Ramos (cell line): Measurements from ENCODE around the gene OSBPL8.

Experiments
- in situ Hi-C: fragments of 300-500 bp; cut with MboI; formaldehyde crosslinking; loops from one replicate; pipeline ENCODE4 v1.14.3; 2022; ENCODE audit warnings: low sequenced_read_pairs; ENCODE audit not compliant: unreplicated experiment

Gene OSBPL8

DNA sequence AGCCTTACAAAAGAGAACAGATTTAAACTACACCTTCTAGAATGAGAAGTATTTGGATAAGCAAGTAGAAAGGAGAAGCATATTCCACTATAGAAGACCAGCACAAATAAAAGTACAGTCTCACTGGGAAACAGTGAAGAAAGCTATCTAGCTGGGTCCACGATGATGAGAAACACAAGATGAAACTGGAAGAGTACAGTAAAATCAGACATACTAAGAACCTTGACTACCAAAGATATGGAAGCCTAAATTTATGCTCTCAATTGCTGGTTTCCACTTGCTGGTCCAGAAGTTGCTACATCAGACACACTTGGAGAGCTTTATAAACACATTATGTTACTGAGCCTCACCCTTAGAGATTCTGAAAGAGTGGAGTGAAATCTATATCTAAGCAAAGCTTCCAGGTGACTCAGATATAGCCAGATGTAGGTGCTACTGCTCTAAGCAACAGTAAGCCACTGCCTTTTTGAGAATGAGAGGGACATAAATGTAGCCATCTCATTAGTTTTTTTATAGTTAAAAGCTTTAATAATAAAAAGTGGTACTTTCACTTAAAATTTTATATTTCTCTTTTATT is 115.1 kb downstream of the OSBPL8 start:
- in situ Hi-C loops = no loop called here

DNA sequence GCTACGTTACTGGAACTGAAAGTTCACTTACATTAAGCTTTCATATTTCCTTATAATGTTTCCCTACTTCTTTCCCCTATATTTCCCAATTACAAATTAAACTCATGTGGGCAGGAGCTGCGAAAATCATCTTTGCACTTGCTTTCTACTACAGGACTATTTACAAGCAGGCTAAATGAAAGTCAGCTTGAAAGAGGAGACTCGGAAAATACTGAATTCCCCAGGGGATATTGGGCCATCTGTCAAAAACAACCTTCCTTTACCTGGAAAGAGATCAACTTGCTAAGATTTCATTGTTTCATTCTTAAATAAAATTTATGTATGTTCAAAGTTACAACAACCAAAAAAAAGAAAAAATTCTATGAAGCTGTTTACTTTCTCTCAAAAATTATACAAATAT is 118.6 kb downstream of the OSBPL8 start:
- in situ Hi-C loops = no loop called here

DNA sequence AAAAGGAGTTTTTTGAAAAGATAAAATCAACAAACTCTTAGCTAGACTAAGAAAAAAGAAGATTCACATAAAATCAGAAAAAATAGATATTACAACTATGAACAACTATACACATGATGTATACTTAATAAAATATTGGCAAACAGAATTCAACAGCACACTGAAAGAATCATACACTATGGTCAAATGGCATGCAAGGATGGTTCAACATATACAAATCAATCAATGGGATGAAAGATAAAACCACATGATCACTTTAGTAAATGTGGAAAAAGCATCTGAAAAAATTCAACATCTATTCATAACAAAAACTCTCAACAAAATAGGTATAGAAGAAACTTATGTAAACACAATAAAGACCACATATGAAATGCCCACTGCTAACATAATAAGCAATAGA is 126.8 kb downstream of the OSBPL8 start:
- in situ Hi-C loops = no loop called here

DNA sequence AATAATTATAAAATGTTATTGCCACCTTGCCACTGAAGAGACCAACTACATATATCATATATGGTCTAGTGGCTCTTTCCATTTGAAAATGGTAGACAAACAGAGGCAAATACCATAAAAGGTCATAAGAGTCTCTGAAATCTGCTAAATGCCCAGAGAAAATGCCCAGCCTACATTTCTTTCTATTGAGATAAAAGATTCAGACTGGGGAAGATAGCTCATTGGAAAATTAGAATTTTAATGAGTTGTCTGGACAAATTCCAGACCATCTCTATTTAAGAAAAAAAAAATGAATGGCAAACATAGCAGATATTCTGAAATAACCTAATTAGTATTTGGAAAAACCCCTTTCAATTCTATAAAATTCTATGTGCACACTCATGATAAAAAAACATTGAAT is 131.5 kb downstream of the OSBPL8 start:
- in situ Hi-C loops = no loop called here

DNA sequence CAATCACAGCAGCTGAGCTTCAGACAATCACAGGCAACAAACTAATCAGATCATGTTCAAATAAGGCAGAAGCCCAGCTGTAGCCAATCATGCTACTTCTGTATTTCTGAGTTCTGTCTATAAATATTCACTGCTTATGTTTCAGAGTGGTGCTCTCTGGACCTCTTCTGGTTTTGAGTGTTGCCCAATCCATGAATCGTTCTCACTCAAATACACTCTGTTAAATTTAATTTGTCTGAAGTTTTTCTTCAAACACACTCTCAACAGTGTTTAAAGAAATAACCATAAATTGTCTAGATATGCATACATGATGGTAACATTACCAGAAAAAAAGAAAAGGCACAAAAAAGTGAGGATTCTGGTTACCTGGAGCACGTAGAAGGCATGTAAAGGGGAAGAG is 133.4 kb downstream of the OSBPL8 start:
- in situ Hi-C loops = no loop called here

DNA sequence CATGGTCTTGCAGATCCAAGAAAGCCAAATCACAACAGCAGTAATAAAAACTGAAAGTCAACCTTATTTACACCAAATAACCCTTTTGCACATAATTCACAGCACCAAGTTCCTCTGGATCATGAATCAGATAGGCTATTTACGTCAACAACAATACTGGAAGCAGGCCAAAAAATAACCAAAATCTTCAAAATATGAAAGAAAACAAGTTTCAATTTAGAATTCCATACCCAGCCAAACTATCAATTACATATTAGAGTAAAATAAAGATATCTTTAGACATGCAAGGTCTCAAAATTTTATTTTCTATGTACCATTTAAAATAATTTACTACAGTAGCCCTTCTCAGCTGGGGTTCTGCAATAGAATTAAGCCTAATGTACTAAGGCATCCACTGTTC is 134.6 kb downstream of the OSBPL8 start:
- in situ Hi-C loops = no loop called here

DNA sequence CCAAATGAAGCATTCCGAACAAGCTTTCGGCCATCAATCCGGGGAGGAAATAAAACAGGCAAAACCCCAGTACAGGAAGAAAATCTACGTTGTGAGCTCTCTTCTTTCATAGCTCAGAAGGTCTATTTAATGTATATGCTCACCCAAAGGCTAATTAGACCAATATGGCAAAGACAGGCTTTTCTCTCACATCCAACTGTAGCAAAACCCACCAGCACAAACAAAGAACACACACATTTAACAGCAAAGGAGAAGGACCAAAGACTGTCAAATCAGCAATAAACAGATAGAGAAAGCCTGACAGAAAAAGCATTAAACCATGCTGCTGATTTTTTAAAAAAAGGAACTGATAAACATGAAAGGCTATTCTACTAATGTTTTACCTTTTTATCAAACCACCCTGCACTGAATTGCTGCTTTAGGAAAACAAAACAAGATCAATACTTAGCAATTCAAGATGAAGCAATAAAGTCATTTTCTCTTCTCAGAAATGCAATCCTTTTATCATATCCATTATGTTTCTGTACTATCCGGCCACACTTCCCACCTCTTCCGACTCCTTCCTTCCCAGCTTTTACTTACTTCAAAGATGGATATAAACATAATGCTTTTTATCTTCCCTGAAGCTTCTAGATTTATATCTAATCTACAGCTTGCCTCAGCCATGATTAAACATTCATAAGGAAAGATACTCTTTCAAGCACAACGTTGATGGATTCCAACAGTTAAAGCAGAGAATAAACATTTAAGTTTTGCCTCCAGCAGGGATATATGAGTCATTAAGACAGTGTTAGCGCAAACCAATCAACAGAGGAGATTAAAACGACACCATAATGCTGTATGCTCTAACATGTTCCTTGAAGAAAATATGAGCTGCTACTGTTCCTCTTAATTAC is 136.8 kb downstream of the OSBPL8 start:
- in situ Hi-C loops = no loop called here

DNA sequence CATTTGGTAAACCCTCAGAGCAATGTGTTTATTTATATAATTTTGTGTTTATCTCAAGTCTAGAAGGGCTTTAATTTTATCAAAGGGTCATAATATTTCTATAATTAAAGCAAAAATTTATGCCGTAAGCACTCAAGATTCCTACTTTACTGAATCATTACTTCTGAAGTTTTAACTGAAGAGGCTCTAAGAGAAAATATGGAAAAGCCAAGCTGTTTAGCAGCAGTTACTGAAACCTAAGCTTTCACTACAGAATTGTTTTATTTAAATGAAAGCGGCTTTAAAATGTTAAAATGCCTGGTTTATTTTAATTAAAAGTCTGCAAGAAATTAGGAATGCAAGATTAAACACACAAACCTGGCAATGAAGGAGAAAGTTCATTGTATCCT is 137.4 kb downstream of the OSBPL8 start:
- in situ Hi-C loops = no loop called here

DNA sequence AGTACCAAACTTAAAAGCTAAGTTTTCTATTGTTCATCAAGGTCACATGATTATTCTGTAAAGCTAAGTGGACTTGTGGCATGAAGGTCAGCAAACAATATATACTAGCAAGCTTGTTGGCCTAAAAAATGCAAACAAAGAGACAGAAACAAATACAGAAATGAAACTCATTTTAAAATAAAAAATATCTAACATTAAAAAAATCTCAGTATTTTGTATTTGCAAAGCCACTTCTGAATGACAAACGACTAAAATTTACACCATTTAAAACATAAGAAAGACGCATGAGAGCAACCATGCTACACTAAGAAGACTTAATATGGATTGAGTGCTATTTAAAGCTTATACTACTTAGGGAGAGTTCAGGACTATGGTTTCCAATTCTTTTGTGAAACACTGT is 138.5 kb downstream of the OSBPL8 start:
- in situ Hi-C loops = no loop called here

DNA sequence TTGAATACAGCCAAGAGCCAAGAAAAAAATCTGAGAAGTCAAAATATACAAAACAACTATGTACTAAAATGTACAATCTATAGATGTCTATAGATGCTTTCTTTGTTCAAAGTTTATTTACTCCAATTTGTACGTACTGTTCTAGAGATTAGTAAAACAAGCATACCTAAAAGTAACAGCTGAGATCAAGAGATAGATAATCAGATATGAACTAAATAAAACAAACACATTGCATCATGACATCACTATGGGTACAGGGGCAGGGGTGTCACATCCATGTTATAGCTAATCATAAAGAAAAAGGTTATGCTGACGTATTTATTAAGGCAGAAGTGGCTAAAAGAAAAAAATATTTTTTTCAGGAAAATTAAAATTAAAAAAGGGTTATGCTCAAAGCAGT is 139.3 kb downstream of the OSBPL8 start:
- in situ Hi-C loops = no loop called here

DNA sequence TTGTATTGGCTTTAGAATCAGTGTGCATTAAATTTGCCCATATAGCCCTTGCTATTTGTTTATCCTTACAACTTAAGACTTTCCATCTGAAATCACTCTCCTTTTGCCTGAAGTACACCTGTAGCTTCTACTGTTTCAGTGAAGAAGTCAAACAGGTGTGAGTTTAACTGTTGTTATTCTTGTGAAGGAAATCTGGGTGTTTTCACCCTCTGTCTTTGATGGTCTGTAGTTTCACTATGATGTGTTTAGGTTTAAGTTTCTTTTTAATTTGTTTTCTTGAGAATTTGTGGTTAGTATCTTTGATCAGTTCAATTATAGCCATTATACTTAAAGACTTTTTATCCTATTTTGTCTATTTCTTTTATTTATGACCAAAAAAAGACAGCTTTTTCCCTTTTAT is 142.5 kb downstream of the OSBPL8 start:
- in situ Hi-C loops = no loop called here

DNA sequence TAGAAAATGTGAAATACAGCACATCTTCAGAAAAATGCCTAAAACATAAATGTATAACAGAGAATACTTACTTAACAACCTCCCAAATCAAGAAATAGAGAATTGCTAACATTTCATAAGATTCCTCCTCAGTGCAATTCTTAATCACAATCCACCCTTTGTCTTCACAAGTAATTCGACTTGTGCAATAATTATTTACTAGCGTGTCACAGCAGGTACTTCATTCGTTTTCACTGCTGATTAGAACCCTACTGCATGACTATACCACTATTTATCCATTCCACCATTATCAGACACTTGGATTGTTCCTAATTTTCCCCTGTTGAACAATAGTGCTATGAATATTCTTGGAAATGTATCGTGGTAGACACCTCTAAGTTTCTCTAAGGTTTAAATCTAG is 146.4 kb downstream of the OSBPL8 start:
- in situ Hi-C loops = no loop called here

DNA sequence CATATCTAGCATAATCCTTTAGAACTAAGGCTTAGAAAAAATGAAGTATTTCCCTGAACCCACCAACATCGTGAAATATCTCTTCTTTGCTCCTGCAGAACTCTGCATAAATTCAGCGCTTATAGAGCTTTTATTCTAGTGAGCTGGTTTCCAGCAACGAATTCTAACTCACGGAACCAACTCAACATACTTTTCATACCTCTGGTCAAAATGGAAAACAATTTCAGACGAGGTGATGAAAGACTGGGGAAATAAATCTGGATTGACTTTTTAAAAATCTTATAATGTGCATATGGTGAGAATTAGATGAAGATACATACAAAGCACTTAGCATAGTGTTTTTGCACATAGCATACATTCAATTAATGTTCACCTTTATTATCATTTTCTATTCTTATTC is 148.8 kb downstream of the OSBPL8 start:
- in situ Hi-C loops = no loop called here

DNA sequence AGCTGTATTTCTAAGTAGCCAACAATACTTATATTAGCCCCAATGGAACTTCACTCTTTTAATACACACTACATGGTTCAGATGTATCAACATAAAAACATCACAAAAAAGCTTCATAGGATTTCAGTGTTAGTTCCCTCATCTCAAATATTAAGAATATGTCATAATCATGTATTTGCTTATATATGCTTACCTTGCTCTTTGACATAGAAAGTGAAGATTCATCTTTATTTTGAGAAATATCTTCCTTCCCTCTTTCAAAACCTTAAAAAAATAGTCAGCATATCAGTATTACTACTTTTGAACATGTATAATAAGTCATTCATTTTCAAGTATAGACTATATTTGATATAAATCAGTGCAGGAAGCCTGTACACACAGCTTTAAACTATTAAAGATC is 149.2 kb downstream of the OSBPL8 start:
- in situ Hi-C loops = no loop called here

DNA sequence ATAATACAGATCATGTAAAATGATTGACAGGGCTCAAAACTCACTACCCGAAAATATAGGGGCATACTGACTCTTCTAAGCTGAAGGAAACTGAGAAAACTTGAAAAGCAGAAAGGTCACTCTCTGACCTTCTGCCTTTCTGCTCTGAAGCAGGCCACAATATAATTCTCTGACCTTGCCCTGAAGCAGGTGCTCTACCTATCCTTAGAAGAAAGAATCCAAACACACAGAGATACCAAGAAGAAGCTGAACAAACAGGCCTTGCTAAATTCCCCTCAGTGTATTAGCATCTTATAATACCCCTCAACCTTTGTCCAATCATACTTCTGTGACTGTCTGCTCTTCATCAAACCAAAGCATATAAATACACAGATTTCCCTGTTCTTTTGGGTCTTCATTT is 150.5 kb downstream of the OSBPL8 start:
- in situ Hi-C loops = no loop called here

DNA sequence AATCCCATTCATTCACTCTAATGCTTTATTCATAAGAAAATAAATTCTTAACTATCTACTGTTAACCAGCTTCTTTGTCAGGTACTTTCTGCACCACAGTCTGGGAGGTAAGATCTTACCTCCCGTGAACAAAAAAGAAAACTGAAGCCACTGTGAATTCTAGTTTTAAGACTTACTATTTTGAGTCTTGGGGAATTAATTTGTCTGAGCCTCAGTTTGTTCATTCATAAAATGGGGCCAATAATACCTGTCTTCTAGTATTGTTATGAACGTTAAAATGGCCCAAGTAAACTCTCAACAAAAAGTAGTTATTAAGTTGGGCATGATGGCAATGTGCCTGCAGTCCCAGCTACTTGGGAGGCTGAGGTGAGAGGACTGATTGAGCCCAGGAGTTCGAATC is 151.9 kb downstream of the OSBPL8 start:
- in situ Hi-C loops = no loop called here

DNA sequence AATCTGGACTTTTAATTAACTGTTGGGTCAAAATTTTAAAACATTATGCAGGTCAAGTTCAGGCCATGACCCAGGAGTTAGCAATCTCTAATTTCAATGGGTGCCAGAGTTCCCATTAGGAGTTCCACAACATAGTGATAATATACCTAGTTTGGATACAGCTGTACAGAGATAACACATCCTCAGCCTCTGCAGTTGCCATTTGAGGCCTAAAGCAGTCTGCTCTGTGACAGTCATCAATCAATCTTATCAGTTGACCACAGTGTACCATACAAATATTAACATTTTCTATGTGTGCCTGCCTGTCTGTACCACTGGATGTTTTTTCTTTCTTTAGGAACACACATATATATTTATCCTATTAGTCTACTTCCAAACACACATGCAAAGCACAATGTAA is 157.3 kb downstream of the OSBPL8 start:
- in situ Hi-C loops = no loop called here

DNA sequence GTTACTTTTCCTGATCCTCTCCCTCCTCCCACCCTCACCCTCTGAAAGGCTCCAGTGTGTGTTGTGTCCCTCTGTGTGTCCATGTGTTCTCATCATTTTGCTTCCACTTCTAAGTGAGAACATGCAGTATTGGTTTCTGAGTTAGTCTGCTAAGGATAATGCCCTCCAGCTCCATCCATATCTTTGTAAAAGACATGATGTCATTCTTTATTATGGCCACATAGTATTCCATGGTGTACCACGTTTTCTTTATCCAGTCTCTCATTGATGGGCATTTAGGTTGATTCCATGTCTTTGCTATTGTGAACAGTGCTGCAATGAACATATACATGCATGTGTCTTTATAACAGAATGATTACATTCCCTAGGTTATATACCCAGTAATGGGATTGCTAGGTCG is 159.4 kb downstream of the OSBPL8 start:
- in situ Hi-C loops = no loop called here

DNA sequence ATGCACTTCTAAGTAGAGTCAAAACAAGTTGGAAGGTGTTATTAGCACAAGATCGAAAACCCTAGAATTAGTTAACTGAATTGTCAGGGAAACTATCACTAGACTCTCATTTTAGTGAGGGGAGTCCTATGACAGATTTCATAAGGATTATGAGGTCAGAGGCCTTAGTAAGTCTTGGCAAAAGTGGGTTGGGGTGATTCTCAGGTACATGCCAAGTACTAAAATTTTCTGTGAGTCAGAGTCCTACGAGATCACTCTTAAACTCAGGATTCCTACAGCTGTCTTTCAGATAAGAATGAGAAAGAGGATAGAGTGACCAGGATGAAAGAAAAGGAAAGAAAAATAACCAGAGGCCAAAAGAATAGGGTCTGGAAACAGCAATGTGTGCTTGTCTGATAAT is 160.5 kb downstream of the OSBPL8 start:
- in situ Hi-C loops = no loop called here

DNA sequence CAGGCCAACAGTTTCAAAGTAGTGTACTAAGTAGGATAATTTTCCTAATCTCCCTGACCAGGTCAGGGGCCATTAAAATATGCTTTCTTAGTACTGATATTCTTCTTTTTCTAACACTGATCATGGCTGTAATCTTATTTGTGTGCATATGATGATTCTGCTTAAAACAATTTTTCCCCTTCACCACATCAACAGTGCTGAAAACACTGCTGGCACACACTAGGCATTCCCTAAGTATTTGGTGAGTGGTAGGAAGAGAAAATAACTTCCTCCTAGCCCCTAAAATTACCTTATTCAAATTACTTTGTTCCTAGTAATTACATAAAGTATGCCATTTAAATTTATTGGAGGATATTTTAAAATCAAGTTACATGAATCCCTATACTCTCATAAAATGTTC is 161.5 kb downstream of the OSBPL8 start:
- in situ Hi-C loops = no loop called here

DNA sequence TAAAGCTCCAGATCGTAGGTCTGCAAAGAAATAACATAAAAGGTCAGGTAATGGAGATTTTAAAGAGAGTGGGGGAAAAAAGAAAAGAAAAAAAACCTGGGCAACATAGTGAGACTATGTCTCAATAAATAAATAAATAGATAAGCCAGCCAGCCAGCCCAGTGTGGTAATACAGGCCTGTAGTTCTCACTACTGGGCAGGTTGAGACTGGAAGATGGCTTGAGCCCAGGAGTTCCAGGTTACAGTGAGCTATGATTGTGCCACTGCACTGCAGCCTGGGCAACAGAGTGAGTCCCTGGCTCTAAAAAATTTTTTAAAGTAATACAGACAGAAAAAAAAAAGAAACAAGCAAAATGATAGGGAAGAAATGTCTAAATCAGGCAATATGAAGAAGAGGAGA is 168.1 kb downstream of the OSBPL8 start:
- in situ Hi-C loops = no loop called here

DNA sequence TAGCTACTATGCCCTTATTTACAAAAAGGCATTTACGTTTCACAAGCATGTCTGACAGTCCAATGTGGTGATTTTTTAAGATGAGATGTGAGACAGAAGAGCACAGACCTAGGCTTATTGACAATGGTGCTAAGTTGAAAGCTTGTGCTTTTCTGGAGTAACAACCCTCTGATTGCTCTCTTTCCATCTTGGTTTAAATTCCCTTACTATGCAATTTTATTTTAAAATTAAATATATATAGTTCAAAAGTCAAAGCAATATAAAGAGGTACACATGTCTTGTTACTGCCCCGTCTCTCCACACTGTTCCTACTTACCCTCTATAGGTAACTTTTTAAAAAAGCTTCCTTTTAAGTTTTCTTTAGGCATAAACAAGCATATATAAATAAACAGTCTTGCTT is 172.0 kb downstream of the OSBPL8 start:
- in situ Hi-C loops = no loop called here
